Neural crest cell (in vitro differentiated cells): ENCODE data around the gene KRTAP6-1. TPM values are rescaled to one million over a fixed set of nuclear protein-coding genes. Genes with fewer than 3 reads are reported as not detected.

Experiments
- DNase-seq: peaks from one replicate; pipeline ENCODE4 v3.0.0; 2021; ENCODE audit warnings: low read depth, mixed read lengths, low spot score
- H3K27ac Mint-ChIP-seq: one replicate; pipeline ENCODE4 v1.8.0; 2021; ENCODE audit warnings: mild to moderate bottlenecking, mixed read lengths; ENCODE audit not compliant: unreplicated experiment
- H3K27me3 Mint-ChIP-seq: 2 replicates; pipeline ENCODE4 v1.8.0; 2021; ENCODE audit warnings: low read depth, mild to moderate bottlenecking, mixed read lengths
- H3K36me3 Mint-ChIP-seq: 2 replicates; pipeline ENCODE4 v1.8.0; 2021; ENCODE audit warnings: low read depth, mild to moderate bottlenecking, mixed read lengths
- H3K4me1 Mint-ChIP-seq: 2 replicates; pipeline ENCODE4 v1.8.0; 2021; ENCODE audit warnings: mixed read lengths
- H3K4me3 Mint-ChIP-seq: one replicate; pipeline ENCODE4 v1.8.0; 2021; ENCODE audit warnings: mild to moderate bottlenecking, mixed read lengths
- H3K9me3 Mint-ChIP-seq: 2 replicates; pipeline ENCODE4 v1.8.0; 2021; ENCODE audit warnings: mixed read lengths
- CTCF ChIP-seq: fragments of 200-600 bp; sonication (generic); conservative IDR thresholded peaks from 2 replicates; pipeline ENCODE4 v1.5.0; 2021; ENCODE audit warnings: antibody characterized with exemption, mild to moderate bottlenecking
- total RNA-seq: library from RNA; stranded (reverse); gene quantifications from 2 replicates; pipeline ENCODE4 v1.2.1, GENCODE V29; 2021

The KRTAP6-1 gene
- total RNA-seq, 1 donor from 2014 or later, result not detected

- DNase-seq, result no peak
- peaks cover 19% of the 10 kb centered on the region for H3K9me3 Mint-ChIP-seq
- H3K4me3 Mint-ChIP-seq, result no peak within 1 kb of the TSS
- TF ChIP-seq CTCF, result no peak
- H3K36me3 Mint-ChIP-seq, result no peaks in the 10 kb centered on the region
- no peaks in the 10 kb centered on the region for H3K4me1 Mint-ChIP-seq
- no peak within 1 kb of the TSS for H3K27ac Mint-ChIP-seq
- H3K27me3 Mint-ChIP-seq, result no peaks in the 10 kb centered on the region
Measured at GRCh38 chr21:30634906-30635305, 21.2 kb upstream of the KRTAP6-1 start, which contains the start of gene KRTAP20-2. TSS of gene KRTAP20-2 (plus strand) at chr21:30635206. CDS start at chr21:30635264, 58 bp downstream.

- Mint-ChIP-seq H3K4me3 (no peak overlapping the region), H3K36me3 (peaks cover 2% of the 10 kb centered on the region), H3K27ac (no peak overlapping the region), H3K9me3 (peaks cover 19% of the 10 kb centered on the region), H3K4me1 (no peaks in the 10 kb centered on the region), H3K27me3 (no peaks in the 10 kb centered on the region)
- no peak for DNase-seq
- no peak for TF ChIP-seq CTCF
Measured at GRCh38 chr21:30629200-30629599, 15.5 kb upstream of the KRTAP6-1 start.

DNA sequence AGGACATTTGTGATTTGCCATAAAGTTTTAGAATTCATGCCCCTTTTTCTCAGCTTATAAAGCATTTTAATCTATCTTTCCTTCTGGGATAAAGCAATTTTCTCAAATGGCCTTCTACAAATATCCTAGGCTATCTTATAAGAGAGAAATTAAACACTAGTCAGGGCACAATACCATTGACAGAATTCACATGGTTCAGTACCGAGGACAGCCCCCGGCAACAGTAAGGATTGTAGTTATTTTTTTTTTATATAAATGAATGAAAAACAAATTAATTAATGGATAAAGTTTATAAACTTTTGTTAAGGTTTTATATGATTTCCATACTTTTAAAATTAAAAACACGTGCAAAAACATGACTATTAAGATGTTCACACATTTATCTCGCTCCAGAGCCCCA, 14.4 kb upstream of the KRTAP6-1 start:
- DNase-seq, result no peak
- H3K9me3 Mint-ChIP-seq, result peaks cover 19% of the 10 kb centered on the region
- H3K36me3 Mint-ChIP-seq, result peaks cover 2% of the 10 kb centered on the region
- H3K27ac Mint-ChIP-seq, result no peak overlapping the region
- H3K27me3 Mint-ChIP-seq, result no peaks in the 10 kb centered on the region
- TF ChIP-seq CTCF, result no peak
- no peaks in the 10 kb centered on the region for H3K4me1 Mint-ChIP-seq
- no peak overlapping the region for H3K4me3 Mint-ChIP-seq

DNA sequence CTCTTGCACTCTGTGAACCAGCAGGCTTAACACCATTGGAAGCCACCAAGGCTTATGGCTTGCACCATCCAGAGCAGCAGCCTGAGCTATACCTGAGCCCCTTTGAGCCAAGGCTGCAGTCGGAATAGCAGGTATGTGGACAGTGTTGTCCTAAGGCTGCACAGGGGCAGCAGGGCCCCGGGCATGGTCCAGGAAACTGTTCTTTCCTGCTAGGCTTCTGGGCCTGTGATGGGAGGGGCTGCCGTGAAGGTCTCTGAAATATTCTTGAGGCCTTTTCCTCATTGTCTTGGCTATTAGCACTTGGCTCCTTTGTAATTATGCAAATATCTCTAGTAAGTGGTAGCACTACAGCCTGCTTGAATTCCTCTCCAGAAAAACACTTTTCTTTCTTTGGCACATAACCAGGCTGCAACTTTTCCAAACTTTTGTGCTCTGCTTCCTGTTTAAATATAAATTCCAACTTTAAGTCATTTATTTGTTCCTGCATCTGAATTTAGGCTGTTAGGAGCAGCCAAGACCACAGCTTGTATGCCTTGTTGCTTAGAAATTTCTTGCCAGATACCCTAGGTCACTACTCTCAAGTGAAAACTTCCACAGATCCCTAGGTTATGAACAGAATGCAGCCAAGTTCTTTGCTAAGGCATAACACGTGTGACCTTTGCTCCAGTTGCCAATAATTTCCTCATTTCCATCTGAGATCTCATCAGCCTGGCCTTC, 11.9 kb upstream of the KRTAP6-1 start:
- Mint-ChIP-seq H3K4me1 (no peaks in the 10 kb centered on the region), H3K4me3 (no peak overlapping the region), H3K36me3 (peaks cover 2% of the 10 kb centered on the region), H3K27ac (no peak overlapping the region), H3K9me3 (peaks cover 13% of the 10 kb centered on the region), H3K27me3 (no peaks in the 10 kb centered on the region)
- DNase-seq, result no peak
- no peak for TF ChIP-seq CTCF

GRCh38 chr21:30623362-30623761, 9.6 kb upstream of the KRTAP6-1 start:
- Mint-ChIP-seq H3K9me3 (peaks cover 15% of the 10 kb centered on the region), H3K27me3 (no peaks in the 10 kb centered on the region), H3K4me1 (no peaks in the 10 kb centered on the region), H3K27ac (no peak overlapping the region), H3K36me3 (peaks cover 2% of the 10 kb centered on the region), H3K4me3 (no peak overlapping the region)
- DNase-seq, result no peak
- no peak for TF ChIP-seq CTCF
